ENCODE measurements around the gene SYNPO2L. TPM values are rescaled to one million over a fixed set of nuclear protein-coding genes. Genes with fewer than 3 reads are reported as not detected.

Gene SYNPO2L
- polyA plus RNA-seq, 3 donors from 2014 or later: not detected

DNA sequence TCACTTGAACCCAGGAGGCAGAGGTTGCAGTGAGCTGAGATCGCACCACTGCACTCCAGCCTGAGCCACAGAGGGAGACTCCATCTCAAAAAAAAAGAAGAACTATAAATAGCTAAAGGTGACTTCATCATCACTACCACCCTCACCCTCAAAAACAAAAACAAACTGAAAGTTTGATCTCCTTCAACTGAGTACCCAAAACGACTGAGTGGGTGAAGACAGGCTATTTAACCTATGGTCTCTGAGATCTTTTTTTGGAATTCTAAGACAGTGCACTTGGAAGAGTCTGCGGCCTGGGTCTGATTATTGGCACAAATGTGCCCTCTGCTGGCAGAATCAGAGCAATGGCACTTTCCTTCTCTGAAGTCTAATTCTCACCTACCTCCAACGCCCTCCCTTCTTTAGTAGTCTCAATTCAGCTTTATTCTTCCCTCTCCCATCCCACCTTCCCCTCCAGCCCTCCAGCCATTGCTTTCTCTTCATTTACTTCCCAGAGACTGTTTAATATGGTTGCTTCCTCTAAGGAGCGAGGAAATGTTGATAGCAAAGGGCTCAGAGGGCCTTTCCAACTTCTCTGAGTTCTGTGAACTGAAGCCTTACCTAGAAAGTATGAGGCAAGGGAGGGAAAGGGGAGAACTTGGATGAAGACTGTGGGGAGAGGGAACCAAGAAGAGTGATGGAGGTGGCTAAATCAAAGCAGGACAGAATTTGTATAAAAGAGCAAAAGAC is 11.7 kb downstream of the SYNPO2L start:
- no peaks in the 10 kb centered on the region for H3K36me3 Mint-ChIP-seq

DNA sequence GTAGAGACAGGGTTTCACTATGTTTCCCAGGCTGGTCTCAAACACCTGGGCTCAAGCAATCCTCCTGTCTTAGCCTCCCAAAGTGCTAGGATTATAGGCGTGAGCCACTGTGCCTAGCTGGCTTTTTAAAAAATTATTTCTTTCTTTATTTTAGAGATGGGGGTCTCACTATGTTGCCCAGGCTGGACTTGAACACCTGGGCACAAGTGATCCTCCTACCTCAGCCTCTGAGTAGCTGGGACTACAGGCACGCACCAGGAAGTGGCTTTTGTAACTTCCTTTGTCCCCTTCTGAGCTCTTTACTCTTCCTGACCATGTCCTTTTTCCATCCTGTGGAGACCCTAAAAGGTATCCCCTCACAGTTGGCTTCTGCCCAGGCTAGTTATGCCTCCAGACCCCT is 12.5 kb downstream of the SYNPO2L start:
- DNase-seq: no peak
- no peaks in the 10 kb centered on the region for H3K9me3 Mint-ChIP-seq
- H3K36me3 Mint-ChIP-seq: no peaks in the 10 kb centered on the region
- H3K4me3 Mint-ChIP-seq: no peak overlapping the region
- peaks cover 0 to 19% (median 4%) of the 10 kb centered on the region in 3 donors for H3K27me3 Mint-ChIP-seq (ENCODE audit: low read depth in 3 of 3)
- no peak overlapping the region for H3K27ac Mint-ChIP-seq
- peaks cover 0 to 8% of the 10 kb centered on the region in 2 donors for H3K4me1 Mint-ChIP-seq

More for the DNA sequence above, 11.7 kb downstream of the SYNPO2L start:
- Mint-ChIP-seq H3K4me1 (peaks cover 0 to 11% of the 10 kb centered on the region in 2 donors), H3K4me3 (peak overlapping the region in 1 of 5 donors; percentile 15), H3K27ac (peak overlapping the region in 2 of 6 donors; percentile 1 to 28), H3K9me3 (no peaks in the 10 kb centered on the region), H3K27me3 (ENCODE audit: low read depth in 3 of 3) (peaks cover 0 to 19% (median 2%) of the 10 kb centered on the region in 3 donors)
- DNase-seq: peak; percentile 49 to 65 (median 59)

DNA sequence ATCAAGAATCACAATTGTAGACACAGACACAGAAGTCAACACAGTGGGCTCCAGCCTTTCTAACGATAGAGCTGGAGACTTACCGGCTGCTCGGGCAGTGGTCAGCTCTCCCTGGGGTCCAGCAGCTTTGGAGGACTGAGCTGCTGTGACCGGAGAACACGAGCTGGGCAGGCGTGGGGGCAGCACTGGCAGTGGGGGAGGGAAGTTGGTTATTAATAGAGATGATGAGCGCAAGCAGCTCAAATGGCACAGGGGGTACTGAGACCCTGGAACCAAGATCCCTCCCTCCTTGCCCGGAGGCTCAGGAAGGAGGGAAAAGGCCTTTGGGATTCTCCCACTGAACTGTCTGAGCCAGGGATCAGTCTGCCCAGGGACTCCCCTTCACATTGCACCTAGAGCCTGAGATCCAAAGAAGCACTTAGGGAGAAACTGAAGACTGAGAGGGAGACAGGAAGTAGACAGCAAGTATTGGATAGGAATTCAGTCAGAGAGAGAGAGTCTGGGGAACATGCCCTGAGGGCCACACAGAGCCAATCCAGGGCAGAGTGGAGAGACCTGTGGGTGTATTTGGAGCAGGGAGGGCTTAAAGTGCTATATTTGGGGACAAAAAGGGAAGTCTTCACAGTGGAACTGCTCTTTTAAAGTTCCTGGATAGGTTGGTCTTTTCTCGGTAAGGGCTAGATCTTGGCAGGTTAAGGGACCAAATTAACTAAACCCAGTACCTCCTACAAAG is 14.3 kb downstream of the SYNPO2L start, which contains the start of gene MYOZ1:
Gene MYOZ1, minus strand, starts transcription at position 147 of the 733 bp plus-strand sequence. CDS start 1,457 bp downstream, outside the sequence.
- Mint-ChIP-seq H3K27me3 (ENCODE audit: low read depth in 3 of 3) (peaks cover 0 to 19% (median 4%) of the 10 kb centered on the region in 3 donors), H3K4me3 (no peak within 1 kb of the TSS), H3K36me3 (no peaks in the 10 kb centered on the region), H3K4me1 (peaks cover 0 to 6% of the 10 kb centered on the region in 2 donors), H3K27ac (no peak within 1 kb of the TSS), H3K9me3 (no peaks in the 10 kb centered on the region)
- DNase-seq: no peak

DNA sequence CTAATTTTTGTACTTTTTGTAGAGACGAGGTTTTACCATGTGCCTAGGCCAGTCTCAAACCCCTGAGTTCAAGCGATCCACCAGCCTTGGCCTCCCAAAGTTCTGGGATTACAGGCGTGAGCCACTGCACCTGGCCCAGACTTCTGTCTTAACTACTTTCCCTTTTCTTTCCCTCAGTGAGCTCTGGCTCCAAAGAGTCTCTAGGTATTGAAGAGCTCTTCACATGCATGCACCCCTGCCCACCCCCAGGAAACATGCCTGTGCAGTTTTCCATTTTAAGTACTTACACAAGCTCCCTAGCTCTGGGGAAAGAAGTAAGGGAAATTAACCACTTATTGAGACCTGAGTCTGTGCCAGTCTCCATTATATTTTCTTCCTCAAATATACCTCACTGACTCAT is 16.5 kb downstream of the SYNPO2L start:
- no peak for DNase-seq
- Mint-ChIP-seq H3K4me1 (peaks cover 0 to 5% of the 10 kb centered on the region in 2 donors), H3K9me3 (no peaks in the 10 kb centered on the region), H3K27ac (no peak overlapping the region), H3K4me3 (no peak overlapping the region), H3K27me3 (ENCODE audit: low read depth in 3 of 3) (peaks cover 0 to 15% (median 4%) of the 10 kb centered on the region in 3 donors), H3K36me3 (no peaks in the 10 kb centered on the region)

DNA sequence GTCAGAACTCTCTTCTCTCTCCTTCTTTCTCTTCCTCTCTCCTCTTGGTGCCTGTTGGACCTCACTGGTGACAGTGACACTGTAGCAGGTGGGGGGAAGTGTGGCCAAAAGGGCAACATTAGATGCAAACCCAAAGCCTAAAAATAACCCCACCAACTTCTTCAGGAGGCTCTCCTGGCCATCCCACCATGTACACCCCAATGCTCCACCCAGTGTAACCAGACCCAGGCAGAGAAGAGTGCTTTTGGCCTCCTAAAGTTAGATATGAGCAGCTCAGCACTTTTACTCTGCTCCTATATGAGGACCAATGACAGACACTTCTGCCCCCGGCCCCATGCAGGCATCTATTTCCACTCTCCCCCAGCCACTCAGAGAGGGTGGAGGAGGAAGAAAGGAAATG is 20.0 kb downstream of the SYNPO2L start:
- no peak for DNase-seq
- Mint-ChIP-seq H3K9me3 (no peaks in the 10 kb centered on the region), H3K36me3 (no peaks in the 10 kb centered on the region), H3K27ac (peak overlapping the region in 1 of 6 donors; percentile 32), H3K4me1 (no peaks in the 10 kb centered on the region), H3K4me3 (no peak overlapping the region), H3K27me3 (ENCODE audit: low read depth in 3 of 3) (peaks cover 0 to 6% (median 2%) of the 10 kb centered on the region in 3 donors)

DNA sequence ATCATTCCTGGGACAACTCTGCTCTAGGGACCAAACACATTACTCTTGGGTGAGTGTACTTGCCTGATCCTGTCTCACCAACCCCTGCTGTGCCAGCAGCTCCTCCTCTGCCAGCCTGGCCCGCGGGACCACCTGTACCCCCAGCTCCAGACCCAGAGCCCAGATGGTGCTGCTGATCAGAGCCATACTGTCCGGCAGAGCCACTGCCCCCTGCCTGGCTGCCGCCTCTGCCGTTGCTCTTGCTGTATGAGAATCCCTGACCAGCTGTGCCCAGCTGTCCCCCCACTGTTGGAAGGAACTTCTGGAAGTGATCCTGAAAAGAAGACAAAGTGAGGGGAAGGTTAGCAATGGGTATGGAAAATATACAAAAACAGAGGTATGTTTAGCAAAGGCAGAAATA is 21.4 kb downstream of the SYNPO2L start:
- no peaks in the 10 kb centered on the region for H3K36me3 Mint-ChIP-seq
- no peak overlapping the region for H3K4me3 Mint-ChIP-seq
- H3K27me3 Mint-ChIP-seq (ENCODE audit: low read depth in 3 of 3): peaks cover 0 to 2% (median 0%) of the 10 kb centered on the region in 3 donors
- no peak for DNase-seq
- H3K4me1 Mint-ChIP-seq: no peaks in the 10 kb centered on the region
- no peaks in the 10 kb centered on the region for H3K9me3 Mint-ChIP-seq
- H3K27ac Mint-ChIP-seq: no peak overlapping the region

DNA sequence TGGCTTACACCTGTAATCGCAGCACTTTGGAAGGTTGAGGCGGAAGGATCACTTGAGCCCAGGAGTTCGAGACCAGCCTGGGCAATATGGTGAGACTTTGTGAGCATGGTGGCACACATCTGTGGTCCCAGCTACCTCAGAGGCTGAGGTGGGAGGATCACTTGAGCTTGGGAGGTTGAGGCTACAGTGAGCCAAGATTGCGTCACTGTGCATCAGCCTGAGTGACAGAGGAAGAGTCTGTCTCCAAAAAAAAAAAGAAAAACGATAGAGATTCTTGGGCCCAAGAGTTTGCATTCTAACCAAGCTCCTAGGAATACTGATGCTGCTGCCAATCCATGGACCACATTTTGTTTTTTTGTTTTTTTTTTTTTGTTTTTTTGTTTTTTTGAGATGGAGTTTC is 26.7 kb downstream of the SYNPO2L start:
- Mint-ChIP-seq H3K36me3 (no peaks in the 10 kb centered on the region), H3K27me3 (ENCODE audit: low read depth in 3 of 3) (peaks cover 1 to 8% (median 4%) of the 10 kb centered on the region in 3 donors), H3K9me3 (no peaks in the 10 kb centered on the region), H3K27ac (no peak overlapping the region), H3K4me3 (no peak overlapping the region), H3K4me1 (peaks cover 16 to 27% of the 10 kb centered on the region in 2 donors)
- DNase-seq: no peak

DNA sequence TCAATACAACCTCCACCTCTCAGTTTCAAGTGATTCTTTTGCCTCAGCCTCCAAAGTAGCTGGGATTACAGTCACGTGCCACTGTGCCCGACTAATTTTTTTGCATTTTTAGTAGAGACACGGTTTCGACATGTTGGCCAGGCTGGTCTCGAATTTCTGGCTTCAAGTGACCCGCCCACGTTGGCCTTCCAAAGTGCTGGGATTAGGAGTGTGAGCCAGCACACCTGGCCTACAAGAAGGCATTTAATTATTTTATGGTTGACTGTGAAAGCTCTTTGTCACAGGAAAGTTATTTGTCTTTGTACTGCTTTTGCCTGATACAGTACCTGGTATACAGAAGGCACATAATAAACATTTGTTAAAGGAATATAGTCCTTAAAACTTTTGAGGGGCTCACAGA is 27.4 kb downstream of the SYNPO2L start:
- DNase-seq: no peak
- Mint-ChIP-seq H3K27me3 (ENCODE audit: low read depth in 3 of 3) (peaks cover 1 to 8% (median 4%) of the 10 kb centered on the region in 3 donors), H3K4me3 (no peak overlapping the region), H3K27ac (no peak overlapping the region), H3K4me1 (peaks cover 16 to 27% of the 10 kb centered on the region in 2 donors), H3K9me3 (no peaks in the 10 kb centered on the region), H3K36me3 (no peaks in the 10 kb centered on the region)

DNA sequence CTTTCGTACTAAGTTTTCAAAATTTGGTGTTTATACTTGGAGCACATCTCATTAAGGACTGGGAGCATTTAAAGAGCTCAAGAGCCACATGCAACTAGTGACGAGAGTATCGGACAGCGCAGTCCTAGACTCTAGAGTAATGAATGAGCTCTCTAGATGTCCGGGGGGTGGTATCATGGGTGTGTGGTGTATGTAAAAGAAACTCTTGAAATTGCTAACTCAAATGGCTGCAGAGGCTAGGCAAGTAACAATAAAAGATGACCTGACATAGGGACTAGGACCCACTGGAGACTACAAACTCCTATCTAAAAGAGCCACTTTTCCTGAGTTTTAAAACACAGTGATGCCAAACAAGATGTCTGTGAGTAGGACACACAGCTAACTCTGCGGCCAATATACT is 28.5 kb downstream of the SYNPO2L start:
- Mint-ChIP-seq H3K4me3 (peak overlapping the region; percentile 6 to 99 (median 43)), H3K4me1 (peaks cover 16 to 27% of the 10 kb centered on the region in 2 donors), H3K9me3 (no peaks in the 10 kb centered on the region), H3K36me3 (no peaks in the 10 kb centered on the region), H3K27me3 (ENCODE audit: low read depth in 3 of 3) (peaks cover 1 to 8% (median 4%) of the 10 kb centered on the region in 3 donors), H3K27ac (peak overlapping the region in 3 of 6 donors; percentile 49 to 71 (median 51))
- no peak for DNase-seq

DNA sequence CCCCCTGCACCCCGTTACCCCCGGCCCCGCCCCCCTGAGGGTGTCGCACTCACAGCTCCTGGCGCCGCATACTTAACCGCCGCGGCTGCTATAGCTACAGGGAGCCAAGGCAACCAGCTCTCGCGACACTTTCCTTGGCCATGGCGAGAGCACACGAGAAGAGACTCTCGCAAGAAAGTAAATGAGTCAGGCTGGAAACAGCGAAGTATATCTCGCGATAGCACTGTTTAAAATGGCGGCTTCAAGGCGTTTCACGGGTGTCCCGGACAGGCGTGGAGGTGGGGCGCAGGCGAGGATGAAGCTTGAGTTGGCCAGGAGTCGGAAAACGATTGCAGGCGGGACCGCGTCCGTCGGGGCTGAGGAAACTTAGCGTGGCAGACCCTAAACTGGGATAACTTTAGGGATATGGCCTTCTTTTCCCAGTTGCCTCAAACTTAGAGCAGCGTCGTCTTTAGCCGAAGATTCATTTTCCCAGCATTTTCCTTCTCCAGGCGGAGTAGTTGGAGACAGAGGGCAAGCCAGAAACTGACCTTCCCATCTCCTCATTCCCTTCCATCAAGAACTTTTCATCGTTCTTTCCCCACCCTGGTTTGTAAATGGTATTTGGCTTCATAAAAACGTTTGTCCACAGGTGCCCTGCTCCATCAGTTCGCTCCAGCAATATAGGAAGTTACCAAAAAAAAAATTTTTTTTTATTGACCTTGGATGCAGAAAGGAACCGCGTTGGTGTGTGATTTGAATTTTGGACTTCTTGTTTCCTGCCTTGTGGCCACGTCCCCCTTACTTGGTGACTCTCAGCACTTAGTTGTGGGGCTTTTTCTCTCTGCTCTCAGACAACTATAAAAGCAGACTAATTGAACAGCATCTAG is 29.7 kb downstream of the SYNPO2L start:
- Mint-ChIP-seq H3K4me1 (peaks cover 16 to 27% of the 10 kb centered on the region in 2 donors), H3K4me3 (peak overlapping the region; percentile 93 to 99 (median 99)), H3K36me3 (no peaks in the 10 kb centered on the region), H3K27me3 (ENCODE audit: low read depth in 3 of 3) (peaks cover 1 to 8% (median 4%) of the 10 kb centered on the region in 3 donors), H3K9me3 (no peaks in the 10 kb centered on the region), H3K27ac (peak overlapping the region; percentile 89 to 100 (median 98))
- peak; percentile 89 to 93 (median 92) for DNase-seq

DNA sequence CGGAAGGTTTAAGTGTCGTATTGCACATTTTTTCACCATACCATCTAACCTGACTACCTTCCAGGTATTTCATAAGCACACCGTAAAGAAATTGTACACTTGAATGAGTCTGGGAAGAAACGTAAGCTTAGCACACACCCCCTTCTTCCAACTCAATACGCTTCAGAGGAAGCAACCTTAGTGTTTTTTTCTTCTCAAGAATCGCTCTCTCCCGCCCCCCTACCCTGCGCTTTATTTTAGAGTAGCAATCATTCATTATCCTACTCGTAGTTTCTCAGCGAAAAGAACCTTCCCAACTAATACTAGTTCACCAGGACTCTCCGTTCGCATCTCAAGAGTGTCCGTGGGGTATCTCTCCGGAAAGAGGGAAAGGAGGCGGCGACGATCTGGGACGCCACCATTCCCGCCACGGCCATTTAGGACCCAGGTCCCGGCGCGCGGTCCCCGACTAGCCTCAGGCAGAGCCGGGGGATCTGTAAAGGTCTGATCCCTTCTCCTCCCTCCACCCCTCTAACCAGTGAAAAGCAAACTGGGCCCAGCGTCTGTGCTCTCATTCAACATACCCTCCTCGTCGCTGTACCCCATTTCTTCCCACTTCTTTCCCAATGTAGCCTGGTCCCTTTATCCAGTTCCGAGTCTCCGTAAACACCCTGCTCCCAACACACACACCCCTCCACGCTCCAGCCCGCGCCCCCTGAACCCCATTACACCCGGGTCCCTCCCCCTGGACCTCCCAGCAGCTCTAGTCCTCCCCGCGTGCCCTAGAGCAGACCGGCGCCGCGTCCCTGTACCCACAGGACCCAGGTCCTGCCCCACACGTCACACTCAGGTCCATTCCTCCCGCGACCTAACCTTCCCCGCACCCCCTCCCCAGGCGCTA is 30.6 kb downstream of the SYNPO2L start:
- Mint-ChIP-seq H3K27me3 (ENCODE audit: low read depth in 3 of 3) (peaks cover 1 to 8% (median 4%) of the 10 kb centered on the region in 3 donors), H3K4me3 (peak overlapping the region; percentile 93 to 99 (median 99)), H3K36me3 (no peaks in the 10 kb centered on the region), H3K27ac (peak overlapping the region; percentile 89 to 100 (median 98)), H3K4me1 (peaks cover 16 to 27% of the 10 kb centered on the region in 2 donors), H3K9me3 (no peaks in the 10 kb centered on the region)
- DNase-seq: peak in 1 of 3 donors; percentile 3

DNA sequence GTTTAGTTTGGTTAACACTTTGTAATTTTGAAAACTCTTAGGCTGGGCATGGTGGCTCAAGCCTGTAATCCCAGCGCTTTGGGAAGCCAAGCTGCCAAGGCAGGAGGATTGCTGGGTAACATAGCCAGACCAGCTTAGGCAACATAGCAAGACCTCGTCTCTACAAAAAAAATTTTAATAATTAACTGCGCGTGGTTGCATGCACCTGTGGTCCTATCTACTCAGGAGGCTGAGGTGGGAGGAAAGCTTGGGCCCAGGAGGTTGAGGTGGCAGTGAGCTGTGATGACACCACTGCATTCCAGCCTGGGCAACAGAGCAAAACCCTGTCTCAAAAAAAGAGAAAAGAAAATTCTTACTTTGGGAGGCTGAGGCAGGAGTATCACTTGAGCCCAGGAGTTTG is 32.8 kb downstream of the SYNPO2L start:
- peaks cover 16 to 27% of the 10 kb centered on the region in 2 donors for H3K4me1 Mint-ChIP-seq
- peaks cover 1 to 8% (median 4%) of the 10 kb centered on the region in 3 donors for H3K27me3 Mint-ChIP-seq (ENCODE audit: low read depth in 3 of 3)
- no peak for DNase-seq
- no peak overlapping the region for H3K4me3 Mint-ChIP-seq
- no peaks in the 10 kb centered on the region for H3K36me3 Mint-ChIP-seq
- H3K9me3 Mint-ChIP-seq: no peaks in the 10 kb centered on the region
- H3K27ac Mint-ChIP-seq: no peak overlapping the region

All from immature natural killer cell (primary cell).